A172 (cell line): ENCODE results near the gene CEP85L. TPM values are rescaled to one million over a fixed set of nuclear protein-coding genes. Genes with fewer than 3 reads are reported as not detected.
A peak's percentile ranks its signal among the peaks of the same experiment; 100 is the strongest.

ENCODE experiments used
- DNase-seq: peaks from one replicate; pipeline ENCODE4 v3.0.0-alpha.2; 2015; ENCODE audit warnings: low spot score
- total RNA-seq: library from RNA; depleted of rRNA; stranded (reverse); fragments of >200 nt; shearing (Covaris generic); gene quantifications from 2 replicates; pipeline ENCODE4 v1.2.3, GENCODE V29; 2014

Gene CEP85L
- total RNA-seq, 1 experiment from 2014 or later: 5.0 TPM

- no peak for DNase-seq
Observed at GRCh38 chr6:118579786-118580185, 71.6 kb downstream of the CEP85L start.

GRCh38 chr6:118578617-118579016 is 72.8 kb downstream of the CEP85L start:
- DNase-seq: no peak

GRCh38 chr6:118577972-118578371 is 73.4 kb downstream of the CEP85L start:
- DNase-seq: no peak

- DNase-seq: no peak
Observed at GRCh38 chr6:118574051-118574865, 77.1 kb downstream of the CEP85L start.

GRCh38 chr6:118571121-118571520 is 80.3 kb downstream of the CEP85L start:
- DNase-seq: no peak

GRCh38 chr6:118569498-118569897 is 81.9 kb downstream of the CEP85L start:
- DNase-seq: no peak

- DNase-seq: no peak
Observed at GRCh38 chr6:118567974-118568373, 83.4 kb downstream of the CEP85L start.

GRCh38 chr6:118565311-118565960 is 86.0 kb downstream of the CEP85L start:
- DNase-seq: peak; percentile 18

GRCh38 chr6:118562959-118563358 is 88.4 kb downstream of the CEP85L start:
- DNase-seq: no peak

GRCh38 chr6:118562248-118562647 is 89.1 kb downstream of the CEP85L start:
- no peak for DNase-seq

GRCh38 chr6:118559659-118560058 is 91.7 kb downstream of the CEP85L start:
- no peak for DNase-seq

GRCh38 chr6:118558464-118559217 is 92.8 kb downstream of the CEP85L start:
- DNase-seq: no peak

- DNase-seq: no peak
Observed at GRCh38 chr6:118554698-118555097, 96.7 kb downstream of the CEP85L start.

GRCh38 chr6:118553132-118553531 is 98.3 kb downstream of the CEP85L start:
- no peak for DNase-seq

- peak; percentile 34 for DNase-seq
Observed at GRCh38 chr6:118551063-118552053, 100.0 kb downstream of the CEP85L start.

GRCh38 chr6:118548613-118549012 is 102.8 kb downstream of the CEP85L start:
- DNase-seq: no peak

GRCh38 chr6:118548136-118548535 is 103.3 kb downstream of the CEP85L start, which contains the start of gene PLN:
PLN (plus strand) TSS chr6:118548296; CDS start chr6:118558922, 10,626 bp downstream.
- no peak for DNase-seq

- no peak for DNase-seq
Observed at GRCh38 chr6:118546880-118547218, 104.5 kb downstream of the CEP85L start.

GRCh38 chr6:118546164-118546879 is 105.1 kb downstream of the CEP85L start:
- no peak for DNase-seq

- no peak for DNase-seq
Observed at GRCh38 chr6:118544105-118544504, 107.3 kb downstream of the CEP85L start.
